Upper lobe of left lung (tissue), 6 donors: ENCODE data around the gene LLGL1. TPM values are rescaled to one million over a fixed set of nuclear protein-coding genes. Genes with fewer than 3 reads are reported as not detected.

Experiments used
- ATAC-seq, 2 donors: fragments of 200-7000 bp; cut with Tn5 transposase; one replicate each; pipeline ENCODE4 v1.9.1; 2022; ENCODE audit warnings: mild to moderate bottlenecking in 2 of 2, moderate library complexity in 2 of 2; ENCODE audit not compliant: low FRiP score in 2 of 2
- DNase-seq, 2 donors: peaks; one replicate each; pipeline ENCODE4 v3.0.0-alpha.2; 2019 to 2020
- H3K27ac ChIP-seq, 4 donors: fragments of 200-600 bp; sonication (generic); one replicate each; pipeline ENCODE4 v1.5.1; 2016 to 2019
- H3K27me3 ChIP-seq, 4 donors: fragments of 200-600 bp; sonication (generic); one replicate each; pipeline ENCODE4 v1.5.1; 2017 to 2019
- H3K36me3 ChIP-seq, 4 donors: fragments of 200-600 bp; sonication (generic); one replicate each; pipeline ENCODE4 v1.5.1; 2016 to 2019
- H3K4me1 ChIP-seq, 4 donors: fragments of 200-600 bp; sonication (generic); one replicate each; pipeline ENCODE4 v1.5.1; 2018 to 2019
- H3K4me3 ChIP-seq, 4 donors: fragments of 200-600 bp; sonication (generic); one replicate each; pipeline ENCODE4 v1.5.1; 2017 to 2019; ENCODE audit warnings: mild to moderate bottlenecking in 2 of 4, moderate library complexity in 1 of 4
- H3K9me3 ChIP-seq, 4 donors: fragments of 200-600 bp; sonication (generic); one replicate each; pipeline ENCODE4 v1.5.1; 2018 to 2019
- CTCF ChIP-seq, 6 experiments: fragments of 450-650 bp in 4 of 6; fragments of 200-600 bp in 2 of 6; sonication (generic) in 2 of 6; IDR thresholded peaks; one replicate each; pipeline ENCODE4 v1.5.1; 2016 to 2019; ENCODE audit warnings: antibody characterized with exemption in 6 of 6
- EP300 ChIP-seq, 4 donors: sonication (generic); formaldehyde crosslinking; IDR thresholded peaks; one replicate each; pipeline ENCODE4 v1.5.1; 2017; ENCODE audit warnings: antibody characterized with exemption in 4 of 4, control low read depth in 2 of 4
- POLR2A ChIP-seq, 4 donors: fragments of 450-650 bp; IDR thresholded peaks; one replicate each; pipeline ENCODE4 v1.5.1; 2016 to 2017; ENCODE audit warnings: antibody characterized with exemption in 4 of 4, mild to moderate bottlenecking in 2 of 4
- POLR2AphosphoS5 ChIP-seq, 2 donors: sonication (generic); formaldehyde crosslinking; IDR thresholded peaks; one replicate each; pipeline ENCODE4 v1.5.1; 2017; ENCODE audit warnings: antibody characterized with exemption in 2 of 2
- WGBS, 2 donors: methylation state at CpG; one replicate each; pipeline ENCODE4 v1.1.5; 2017 to 2018; 5-methylcytosine and 5-hydroxymethylcytosine counted together
- total RNA-seq, 6 donors: library from RNA; depleted of rRNA in 4 of 6; stranded (reverse); fragments of >200 nt in 4 of 6; gene quantifications; one replicate each; pipeline versions ENCODE4 v1.1.0 to v1.2.1, GENCODE V29; 2016 to 2021
- donor health status: DM: no; HTN: no; CAD: no; lungs with moderate emphysema.
- donor health status: DM: no; HTN: yes; CAD: no; lungs with severe emphysema.

The LLGL1 gene
- total RNA-seq, 6 donors from 2014 or later = 9.8 to 16.4 (median 13.8) TPM

DNA sequence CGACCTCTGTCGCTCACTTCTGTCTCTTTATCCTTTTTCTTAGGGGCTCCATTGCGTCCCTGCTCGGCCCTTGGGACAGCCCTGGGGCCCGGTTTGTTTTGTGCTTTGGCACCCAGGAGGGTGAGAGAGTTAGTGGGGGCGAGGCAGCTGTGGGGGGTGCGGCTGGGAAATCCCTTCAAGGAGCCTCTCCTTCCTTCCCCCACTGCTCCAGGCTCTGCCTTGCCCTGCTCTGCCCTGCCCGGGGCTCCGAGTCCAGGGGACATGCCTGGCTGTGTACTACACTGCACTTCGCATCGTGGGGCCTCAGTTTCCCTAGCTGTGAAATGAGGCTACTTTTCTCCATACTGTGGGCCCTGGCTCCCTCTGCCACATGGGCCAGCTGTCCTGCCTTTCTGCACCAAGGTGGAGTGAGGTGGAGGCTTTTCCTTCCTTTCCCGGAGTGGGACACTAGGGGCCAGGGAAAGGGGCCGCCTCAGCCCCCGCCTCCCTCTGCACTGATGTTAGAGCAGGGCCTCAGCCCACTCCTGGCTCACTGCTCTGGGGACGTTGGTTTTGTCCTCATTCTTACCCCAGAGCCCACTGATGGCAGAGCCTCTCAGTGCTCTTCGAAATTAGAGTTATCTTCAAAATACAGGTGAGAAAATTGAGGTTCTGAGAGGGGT lies 980 bp downstream of the LLGL1 start:
- no peak for DNase-seq
- WGBS, 2 donors = 23 to 31% methylated on average over 14 to 16 of the region's 16 CpGs
- H3K27ac ChIP-seq = peak overlapping the region in 3 of 4 donors; percentile 36 to 75 (median 65)

GRCh38 chr17:18227635-18228034 lies 2.2 kb downstream of the LLGL1 start:
- no peak for ATAC-seq
- H3K4me3 ChIP-seq = no peak overlapping the region
- peaks cover 15 to 21% (median 16%) of the 10 kb centered on the region in 4 donors for H3K4me1 ChIP-seq
- no peak for DNase-seq
- H3K27me3 ChIP-seq = no peaks in the 10 kb centered on the region
- no peaks in the 10 kb centered on the region for H3K9me3 ChIP-seq
- TF ChIP-seq POLR2A (IDR thresholded peaks at IDR 0.05) = no peak
- TF ChIP-seq POLR2AphosphoS5 (IDR thresholded peaks at IDR 0.05) = no peak
- TF ChIP-seq CTCF (IDR thresholded peaks at IDR 0.05) = no peak
- no peak for TF ChIP-seq EP300 (IDR thresholded peaks at IDR 0.05)
- no peak overlapping the region for H3K27ac ChIP-seq
- H3K36me3 ChIP-seq = no peaks in the 10 kb centered on the region
- 91 to 97% methylated on average over 5 of the region's 5 CpGs for WGBS, 2 donors

More for the DNA sequence above, 980 bp downstream of the LLGL1 start:
- ATAC-seq = no peak
- peak overlapping the region; percentile 49 to 88 (median 70) for H3K4me3 ChIP-seq
- H3K9me3 ChIP-seq = no peaks in the 10 kb centered on the region
- H3K4me1 ChIP-seq = peaks cover 15 to 21% (median 16%) of the 10 kb centered on the region in 4 donors
- H3K27me3 ChIP-seq = no peaks in the 10 kb centered on the region
- TF ChIP-seq POLR2AphosphoS5 (IDR thresholded peaks at IDR 0.05) (no peak), EP300 (IDR thresholded peaks at IDR 0.05) (no peak)
- H3K36me3 ChIP-seq = no peaks in the 10 kb centered on the region

DNA sequence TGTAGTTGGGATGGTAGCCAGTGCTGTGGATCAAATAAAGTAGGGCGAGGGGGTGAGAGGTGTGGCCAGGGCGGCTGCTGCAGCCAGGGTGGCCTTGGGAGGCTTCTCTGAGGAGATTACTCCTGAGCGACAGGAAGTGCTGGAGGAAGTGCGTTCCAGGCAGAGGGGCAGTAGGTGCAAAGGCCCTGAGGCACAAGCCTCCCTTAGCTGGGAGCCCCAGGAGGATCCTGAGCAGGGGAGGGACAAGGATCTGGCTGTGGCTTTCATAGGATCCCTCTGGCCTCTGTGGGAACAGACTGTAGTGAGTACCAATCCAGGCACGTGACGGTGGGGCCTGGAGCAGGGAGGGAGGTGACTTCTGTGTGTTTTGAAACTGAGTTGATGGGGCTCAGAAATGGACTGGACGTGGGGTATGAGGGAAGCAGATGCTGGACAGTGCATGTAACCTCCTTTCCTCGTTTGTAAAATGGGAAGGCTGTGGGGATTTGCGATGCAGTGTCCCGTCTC lies 2.8 kb downstream of the LLGL1 start:
- Histone ChIP-seq H3K36me3 (peaks cover 0 to 2% (median 0%) of the 10 kb centered on the region in 4 donors), H3K9me3 (no peaks in the 10 kb centered on the region), H3K27me3 (no peaks in the 10 kb centered on the region), H3K27ac (no peak overlapping the region), H3K4me1 (peaks cover 15 to 21% (median 16%) of the 10 kb centered on the region in 4 donors), H3K4me3 (no peak overlapping the region)
- TF ChIP-seq EP300 (IDR thresholded peaks at IDR 0.05) = no peak
- TF ChIP-seq POLR2AphosphoS5 (IDR thresholded peaks at IDR 0.05) = no peak
- no peak for TF ChIP-seq CTCF (IDR thresholded peaks at IDR 0.05)
- no peak for TF ChIP-seq POLR2A (IDR thresholded peaks at IDR 0.05)
- DNase-seq (no peak), ATAC-seq (no peak)
- WGBS, 2 donors = 93 to 98% methylated on average over 10 of the region's 10 CpGs

GRCh38 chr17:18229254-18229653 lies 3.8 kb downstream of the LLGL1 start:
- 87 to 100% methylated on average over 1 to 4 of the region's 4 CpGs for WGBS, 2 donors
- no peak for DNase-seq
- TF ChIP-seq EP300 (IDR thresholded peaks at IDR 0.05) (no peak), POLR2A (IDR thresholded peaks at IDR 0.05) (no peak)

GRCh38 chr17:18229771-18230170 lies 4.3 kb downstream of the LLGL1 start:
- H3K36me3 ChIP-seq = peaks cover 0 to 17% (median 7%) of the 10 kb centered on the region in 4 donors
- no peak overlapping the region for H3K27ac ChIP-seq
- DNase-seq (no peak), ATAC-seq (no peak)
- H3K27me3 ChIP-seq = no peaks in the 10 kb centered on the region
- no peaks in the 10 kb centered on the region for H3K9me3 ChIP-seq
- H3K4me3 ChIP-seq = no peak overlapping the region
- TF ChIP-seq EP300 (IDR thresholded peaks at IDR 0.05) = no peak
- TF ChIP-seq POLR2AphosphoS5 (IDR thresholded peaks at IDR 0.05) = no peak
- no peak for TF ChIP-seq POLR2A (IDR thresholded peaks at IDR 0.05)
- no peak for TF ChIP-seq CTCF (IDR thresholded peaks at IDR 0.05)
- 95 to 100% methylated on average over 1 to 7 of the region's 7 CpGs for WGBS, 2 donors
- H3K4me1 ChIP-seq = peaks cover 13 to 17% (median 14%) of the 10 kb centered on the region in 4 donors

More at GRCh38 chr17:18229254-18229653, 3.8 kb downstream of the LLGL1 start:
- Histone ChIP-seq H3K4me3 (no peak overlapping the region), H3K27me3 (no peaks in the 10 kb centered on the region), H3K27ac (no peak overlapping the region), H3K4me1 (peaks cover 15 to 21% (median 16%) of the 10 kb centered on the region in 4 donors), H3K36me3 (peaks cover 0 to 11% (median 5%) of the 10 kb centered on the region in 4 donors), H3K9me3 (no peaks in the 10 kb centered on the region)
- ATAC-seq = no peak
